DND-41 (cell line): ENCODE results near the gene ATAD5.

ENCODE experiments used
- ATAC-seq: fragments of 200-7000 bp; cut with Tn5 transposase; 3 replicates; pipeline ENCODE4 v1.9.1; 2021; ENCODE audit warnings: low read depth; ENCODE audit not compliant: insufficient read depth
- DNase-seq: peaks from one replicate; pipeline ENCODE4 v3.0.0-alpha.2; 2020
- H2AFZ ChIP-seq: 2 replicates; pipeline ENCODE4 v1.6.0; 2012; ENCODE audit warnings: low read depth, low read length
- H3K27ac ChIP-seq: 2 replicates; pipeline ENCODE4 v1.5.1; 2012; ENCODE audit warnings: low read length, inconsistent platforms
- H3K27me3 ChIP-seq: fragments of 200-600 bp; sonication (generic); 2 replicates; pipeline ENCODE4 v1.6.0; 2012; ENCODE audit warnings: low read length, mild to moderate bottlenecking, inconsistent platforms; ENCODE audit not compliant: insufficient read depth, poor library complexity
- H3K36me3 ChIP-seq: 2 replicates; pipeline ENCODE4 v1.5.1; 2012; ENCODE audit warnings: low read length, inconsistent platforms; ENCODE audit not compliant: insufficient read depth
- H3K4me1 ChIP-seq: 2 replicates; pipeline ENCODE4 v1.5.1; 2012; ENCODE audit warnings: mild to moderate bottlenecking, low read length; ENCODE audit not compliant: insufficient read depth
- H3K4me2 ChIP-seq: 2 replicates; pipeline ENCODE4 v1.6.0; 2012; ENCODE audit warnings: mild to moderate bottlenecking, moderate library complexity, low read length, inconsistent platforms; ENCODE audit not compliant: insufficient read depth
- H3K4me3 ChIP-seq, 2 experiments: fragments of 200-600 bp in 1 of 2; shearing (Covaris generic) in 1 of 2; 2 replicates each; pipeline ENCODE4 v1.5.1; 2012 to 2016; ENCODE audit warnings: inconsistent platforms in 2 of 2, low read length in 2 of 2, mild to moderate bottlenecking in 2 of 2, low read depth in 1 of 2, moderate library complexity in 1 of 2
- H3K79me2 ChIP-seq: 2 replicates; pipeline ENCODE4 v1.6.0; 2012; ENCODE audit warnings: low read length, inconsistent platforms; ENCODE audit not compliant: insufficient read depth
- H3K9ac ChIP-seq: 2 replicates; pipeline ENCODE4 v1.6.0; 2012; ENCODE audit warnings: low read depth, mild to moderate bottlenecking, inconsistent platforms, low read length, moderate library complexity
- H3K9me3 ChIP-seq: 2 replicates; pipeline ENCODE4 v1.5.1; 2012; ENCODE audit warnings: low read length, moderate library complexity, mild to moderate bottlenecking, inconsistent platforms; ENCODE audit not compliant: insufficient read depth, severe bottlenecking
- H4K20me1 ChIP-seq: 2 replicates; pipeline ENCODE4 v1.6.0; 2012; ENCODE audit warnings: low read length; ENCODE audit not compliant: insufficient read depth
- EZH2 ChIP-seq: IDR thresholded peaks from 3 replicates; pipeline ENCODE4 v1.6.1; 2012; ENCODE audit warnings: borderline replicate concordance, low read depth, mild to moderate bottlenecking, moderate library complexity, low read length, inconsistent platforms; ENCODE audit not compliant: severe bottlenecking
- TF ChIP-seq, protein P1 (sequence below): IDR thresholded peaks from 2 replicates; pipeline ENCODE4 v1.5.1; 2012; ENCODE audit warnings: borderline replicate concordance, low read length, moderate library complexity, mild to moderate bottlenecking; ENCODE audit not compliant: poor library complexity, severe bottlenecking; ENCODE audit errors: extremely low read depth

ATAD5 gene

DNA sequence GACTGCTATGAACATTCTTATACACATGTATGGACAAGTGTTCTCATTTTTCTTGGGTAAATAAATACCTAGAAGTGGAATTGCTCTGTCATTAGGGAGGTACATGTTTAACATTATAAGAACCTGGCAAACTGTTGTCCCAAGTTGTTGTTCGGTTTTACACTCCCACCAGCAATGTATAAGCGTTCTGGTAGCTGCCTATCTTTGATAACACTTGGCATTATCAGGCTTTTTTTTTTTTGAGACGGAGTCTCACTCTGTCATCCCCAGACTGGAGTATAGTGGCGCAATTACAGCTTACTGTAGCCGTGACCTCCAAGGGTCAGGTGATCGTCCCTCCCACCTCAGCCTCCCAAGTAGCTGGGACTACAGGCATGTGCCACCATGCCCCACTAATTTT is 16.3 kb downstream of the ATAD5 start:
- Histone ChIP-seq H2AFZ (no peak overlapping the region), H3K79me2 (peaks cover 11% of the 10 kb centered on the region; the same call in 1 of the 2 replicates), H3K9ac (no peak overlapping the region), H3K4me1 (no peaks in the 10 kb centered on the region), H3K27me3 (no peaks in the 10 kb centered on the region), H3K36me3 (peaks cover 82% of the 10 kb centered on the region), H3K4me3 (no peak overlapping the region), H3K9me3 (no peaks in the 10 kb centered on the region), H3K4me2 (no peak overlapping the region), H4K20me1 (peaks cover 3% of the 10 kb centered on the region; the same call in 1 of the 2 replicates), H3K27ac (no peak overlapping the region)
- no peak for TF ChIP-seq EZH2
- TF ChIP-seq, protein P1, sequence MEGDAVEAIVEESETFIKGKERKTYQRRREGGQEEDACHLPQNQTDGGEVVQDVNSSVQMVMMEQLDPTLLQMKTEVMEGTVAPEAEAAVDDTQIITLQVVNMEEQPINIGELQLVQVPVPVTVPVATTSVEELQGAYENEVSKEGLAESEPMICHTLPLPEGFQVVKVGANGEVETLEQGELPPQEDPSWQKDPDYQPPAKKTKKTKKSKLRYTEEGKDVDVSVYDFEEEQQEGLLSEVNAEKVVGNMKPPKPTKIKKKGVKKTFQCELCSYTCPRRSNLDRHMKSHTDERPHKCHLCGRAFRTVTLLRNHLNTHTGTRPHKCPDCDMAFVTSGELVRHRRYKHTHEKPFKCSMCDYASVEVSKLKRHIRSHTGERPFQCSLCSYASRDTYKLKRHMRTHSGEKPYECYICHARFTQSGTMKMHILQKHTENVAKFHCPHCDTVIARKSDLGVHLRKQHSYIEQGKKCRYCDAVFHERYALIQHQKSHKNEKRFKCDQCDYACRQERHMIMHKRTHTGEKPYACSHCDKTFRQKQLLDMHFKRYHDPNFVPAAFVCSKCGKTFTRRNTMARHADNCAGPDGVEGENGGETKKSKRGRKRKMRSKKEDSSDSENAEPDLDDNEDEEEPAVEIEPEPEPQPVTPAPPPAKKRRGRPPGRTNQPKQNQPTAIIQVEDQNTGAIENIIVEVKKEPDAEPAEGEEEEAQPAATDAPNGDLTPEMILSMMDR, result no peak
- DNase-seq, result no peak
- no peak for ATAC-seq

DNA sequence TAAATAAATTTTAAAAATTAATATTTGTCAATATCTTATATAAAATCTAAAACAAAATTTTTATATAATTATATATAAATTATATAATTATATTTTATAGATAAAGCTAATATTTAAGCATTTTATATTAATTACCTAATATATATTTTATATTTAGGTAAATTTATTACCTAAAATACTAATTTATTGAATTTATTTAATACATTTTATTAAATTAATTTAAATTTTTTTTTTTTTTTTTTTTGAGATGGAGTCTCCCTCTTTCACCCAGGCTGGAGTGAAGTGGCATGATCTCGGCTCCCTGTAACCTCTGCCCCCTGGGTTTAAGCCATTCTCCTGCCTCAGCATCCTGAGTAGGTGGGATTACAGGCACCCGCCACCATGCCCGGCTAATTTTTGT is 22.4 kb downstream of the ATAD5 start:
- no peak overlapping the region for H2AFZ ChIP-seq
- peaks cover 4% of the 10 kb centered on the region; the same call in 1 of the 2 replicates for H4K20me1 ChIP-seq
- H3K36me3 ChIP-seq, result peaks cover 78% of the 10 kb centered on the region
- TF ChIP-seq, protein P1, result no peak
- no peak for TF ChIP-seq EZH2
- peaks cover under 1% of the 10 kb centered on the region; the same call in 1 of the 2 replicates for H3K79me2 ChIP-seq
- no peaks in the 10 kb centered on the region for H3K4me1 ChIP-seq
- no peaks in the 10 kb centered on the region for H3K9me3 ChIP-seq
- H3K27me3 ChIP-seq, result no peaks in the 10 kb centered on the region
- ATAC-seq (no peak), DNase-seq (no peak)
- H3K4me2 ChIP-seq, result no peak overlapping the region
- H3K27ac ChIP-seq, result no peak overlapping the region
- H3K4me3 ChIP-seq, result no peak overlapping the region
- no peak overlapping the region for H3K9ac ChIP-seq

DNA sequence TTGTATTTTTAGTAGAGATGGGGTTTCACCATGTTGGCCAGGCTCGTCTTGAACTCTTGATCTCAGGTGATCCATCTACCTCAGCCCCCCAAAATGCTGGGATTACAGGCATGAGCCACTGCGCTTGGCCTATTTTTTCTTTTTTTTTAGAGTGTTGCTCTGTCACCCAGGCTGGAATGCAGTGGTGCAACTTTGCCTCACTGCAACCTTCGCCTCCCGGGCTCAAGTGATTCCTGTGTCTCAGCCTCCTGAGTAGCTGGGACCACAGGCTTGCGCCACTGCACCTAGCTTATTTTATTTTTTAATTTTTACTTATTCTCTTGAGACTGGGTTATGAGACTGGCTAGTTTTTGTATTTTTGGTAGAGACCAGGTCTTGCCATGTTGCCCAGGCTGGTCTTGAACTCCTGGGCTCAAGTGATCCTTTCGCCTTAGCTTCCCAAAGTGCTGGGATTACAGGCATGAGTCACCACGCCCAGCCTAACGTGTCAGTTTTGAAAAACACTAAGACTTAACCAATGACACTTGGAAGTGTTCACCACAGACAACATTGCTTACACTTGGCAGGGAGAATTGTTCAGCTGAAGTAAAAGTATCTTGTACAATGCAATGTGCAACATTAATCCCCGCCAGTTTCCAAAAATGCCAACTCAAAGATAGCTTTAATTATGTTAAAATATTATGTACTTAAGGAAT is 26.9 kb downstream of the ATAD5 start:
- TF ChIP-seq EZH2, result no peak
- H3K9ac ChIP-seq, result no peak overlapping the region
- H3K36me3 ChIP-seq, result peaks cover 82% of the 10 kb centered on the region
- no peak overlapping the region for H2AFZ ChIP-seq
- DNase-seq (no peak), ATAC-seq (no peak)
- no peak overlapping the region for H3K4me3 ChIP-seq
- H3K79me2 ChIP-seq, result no peaks in the 10 kb centered on the region
- H3K9me3 ChIP-seq, result no peaks in the 10 kb centered on the region
- no peak overlapping the region for H3K4me2 ChIP-seq
- H3K4me1 ChIP-seq, result no peaks in the 10 kb centered on the region
- 0 out of 2 replicates have a peak, but pooled peaks cover 3% of the 10 kb centered on the region for H4K20me1 ChIP-seq
- H3K27me3 ChIP-seq, result no peaks in the 10 kb centered on the region
- H3K27ac ChIP-seq, result no peak overlapping the region

DNA sequence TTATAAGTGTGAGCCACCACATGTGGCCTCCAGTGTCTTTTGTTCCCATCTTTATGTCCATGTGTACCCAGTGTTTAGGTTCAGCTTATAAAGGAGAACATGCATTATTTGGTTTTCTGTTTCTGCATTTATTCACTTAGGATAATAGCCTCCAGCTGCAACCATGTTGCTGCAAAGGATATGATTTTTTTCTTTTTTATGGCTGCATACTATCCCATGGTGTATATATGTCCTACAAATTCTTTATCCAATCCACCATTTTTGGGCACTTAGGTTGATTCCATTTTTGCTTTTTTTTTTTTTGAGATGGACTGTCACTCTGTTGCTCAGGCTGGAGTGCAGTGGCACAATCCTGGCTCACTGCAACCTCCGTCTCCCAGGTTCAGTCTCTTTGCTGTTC is 32.9 kb downstream of the ATAD5 start:
- H3K9me3 ChIP-seq, result no peaks in the 10 kb centered on the region

More for the DNA sequence above, 32.9 kb downstream of the ATAD5 start:
- no peaks in the 10 kb centered on the region for H3K79me2 ChIP-seq
- H3K4me2 ChIP-seq, result no peak overlapping the region
- H3K9ac ChIP-seq, result no peak overlapping the region
- DNase-seq (no peak), ATAC-seq (no peak)
- H3K27ac ChIP-seq, result no peak overlapping the region
- no peak overlapping the region for H2AFZ ChIP-seq
- peaks cover 78% of the 10 kb centered on the region for H3K36me3 ChIP-seq
- no peak overlapping the region for H3K4me3 ChIP-seq
- no peaks in the 10 kb centered on the region for H3K27me3 ChIP-seq
- no peaks in the 10 kb centered on the region for H3K4me1 ChIP-seq
- H4K20me1 ChIP-seq, result no peaks in the 10 kb centered on the region
- TF ChIP-seq EZH2, result no peak
- TF ChIP-seq, protein P1, result no peak
